ENCODE measurements around the gene CCDC183. TPM values are rescaled to one million over a fixed set of nuclear protein-coding genes. Genes with fewer than 3 reads are reported as not detected.

Gene CCDC183
- total and polyA plus RNA-seq, 7 donors, result 0.71 to 3.5 (median 2.2) TPM; not detected in 1

- peaks cover 0 to 3% (median 0%) of the 10 kb centered on the region in 4 donors for H3K4me1 ChIP-seq
- no peak overlapping the region for H3K27ac ChIP-seq
- H3K27me3 ChIP-seq, result peaks cover 0 to 21% (median under 1%) of the 10 kb centered on the region in 3 donors
- no peaks in the 10 kb centered on the region for H3K36me3 ChIP-seq
- intact Hi-C loops (cut with DNase I), result no loop called here
- TF ChIP-seq EP300 (IDR thresholded peaks at IDR 0.05) (no peak), POLR2AphosphoS5 (IDR thresholded peaks at IDR 0.05) (no peak), CTCF (IDR thresholded peaks at IDR 0.05) (no peak), POLR2A (IDR thresholded peaks at IDR 0.05) (no peak)
- peak; percentile 27 for DNase-seq
- peaks cover 0 to 5% (median 0%) of the 10 kb centered on the region in 4 donors for H3K9me3 ChIP-seq
- WGBS, 2 donors, result 92 to 94% methylated on average over 18 of the region's 18 CpGs
- H3K4me3 ChIP-seq, result no peak overlapping the region
Measured at GRCh38 chr9:136756836-136757235, 39.3 kb upstream of the CCDC183 start.

- no peaks in the 10 kb centered on the region for H3K36me3 ChIP-seq
- no peak overlapping the region for H3K4me3 ChIP-seq
- peaks cover under 1 to 26% (median 3%) of the 10 kb centered on the region in 3 donors for H3K27me3 ChIP-seq
- intact Hi-C loops (cut with DNase I), result no loop called here
- peak; percentile 30 for DNase-seq
- H3K4me1 ChIP-seq, result peaks cover 0 to 3% (median 0%) of the 10 kb centered on the region in 4 donors
- 83 to 88% methylated on average over 20 of the region's 20 CpGs for WGBS, 2 donors
- peaks cover 0 to under 1% (median 0%) of the 10 kb centered on the region in 4 donors for H3K9me3 ChIP-seq
- H3K27ac ChIP-seq, result no peak overlapping the region
- TF ChIP-seq EP300 (IDR thresholded peaks at IDR 0.05) (no peak), POLR2A (IDR thresholded peaks at IDR 0.05) (no peak), POLR2AphosphoS5 (IDR thresholded peaks at IDR 0.05) (no peak), CTCF (IDR thresholded peaks at IDR 0.05) (no peak)
Measured at GRCh38 chr9:136757328-136757727, 38.8 kb upstream of the CCDC183 start.

GRCh38 chr9:136757751-136758140 is 38.4 kb upstream of the CCDC183 start:
- DNase-seq, result peak; percentile 58
- TF ChIP-seq EP300 (IDR thresholded peaks at IDR 0.05) (no peak), CTCF (IDR thresholded peaks at IDR 0.05) (no peak), POLR2AphosphoS5 (IDR thresholded peaks at IDR 0.05) (no peak), POLR2A (IDR thresholded peaks at IDR 0.05) (no peak)
- no peaks in the 10 kb centered on the region for H3K9me3 ChIP-seq
- WGBS, 2 donors, result 85 to 88% methylated on average over 20 of the region's 20 CpGs
- H3K27ac ChIP-seq, result no peak overlapping the region
- intact Hi-C loops (cut with DNase I), result no loop called here
- H3K4me1 ChIP-seq, result peaks cover 0 to 3% (median 0%) of the 10 kb centered on the region in 4 donors
- H3K27me3 ChIP-seq, result peaks cover 3 to 30% (median 5%) of the 10 kb centered on the region in 3 donors
- no peaks in the 10 kb centered on the region for H3K36me3 ChIP-seq
- H3K4me3 ChIP-seq, result no peak overlapping the region

GRCh38 chr9:136759001-136759400 is 37.1 kb upstream of the CCDC183 start:
- intact Hi-C loops (cut with DNase I), result no loop called here
- 77 to 82% methylated on average over 9 of the region's 9 CpGs for WGBS, 2 donors
- no peak for TF ChIP-seq CTCF (IDR thresholded peaks at IDR 0.05)
- no peak for TF ChIP-seq POLR2AphosphoS5 (IDR thresholded peaks at IDR 0.05)
- TF ChIP-seq POLR2A (IDR thresholded peaks at IDR 0.05), result no peak
- no peak for TF ChIP-seq EP300 (IDR thresholded peaks at IDR 0.05)
- peak; percentile 28 for DNase-seq
- Histone ChIP-seq H3K9me3 (no peaks in the 10 kb centered on the region), H3K4me1 (peaks cover 0 to 7% (median 0%) of the 10 kb centered on the region in 4 donors), H3K27me3 (peaks cover 6 to 43% (median 18%) of the 10 kb centered on the region in 3 donors), H3K4me3 (no peak overlapping the region), H3K36me3 (no peaks in the 10 kb centered on the region), H3K27ac (no peak overlapping the region)

Data from sigmoid colon (tissue), 7 donors.